Measurements from ENCODE around the gene NOS2.

DNA sequence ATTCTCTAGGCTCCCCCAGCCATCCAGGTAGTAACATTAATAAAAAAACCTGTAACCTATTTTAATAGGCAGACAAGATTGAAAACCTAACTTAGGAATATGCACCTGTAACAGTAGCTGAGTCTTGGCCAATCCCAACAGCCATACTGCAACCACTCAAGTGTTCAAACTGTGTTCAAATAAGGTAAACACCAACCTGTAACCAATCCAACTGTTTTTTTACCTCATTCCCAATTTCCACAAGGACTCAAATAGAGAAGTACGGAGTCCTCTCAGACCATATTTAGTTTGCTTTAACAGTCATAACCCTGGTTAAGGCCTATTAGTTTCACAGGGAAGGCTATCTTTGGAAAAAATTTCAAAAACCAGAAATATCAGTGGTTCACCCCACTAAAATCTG lies 40.4 kb upstream of the NOS2 start:
- TF ChIP-seq CTCF (IDR thresholded peaks at IDR 0.05) (no peak), POLR2A (IDR thresholded peaks at IDR 0.05) (no peak)

Data from transverse colon (tissue), 3 donors.